Psoas muscle (tissue), 8 donors: Measurements from ENCODE around the gene OR6C70. TPM values are rescaled to one million over a fixed set of nuclear protein-coding genes. Genes with fewer than 3 reads are reported as not detected.
"Not testable (repeated sequence)": the region's sequence is repeated elsewhere in the genome, so short reads cannot be mapped to it uniquely, and the experiment has no call there.

Experiments
- ATAC-seq, 4 donors: fragments of 200-7000 bp; cut with Tn5 transposase; one replicate each; pipeline ENCODE4 v1.9.1; 2020; ENCODE audit warnings: moderate library complexity in 3 of 4, mild to moderate bottlenecking in 2 of 4
- DNase-seq, 2 donors: peaks; one replicate each; pipeline ENCODE4 v3.0.0-alpha.2; 2020
- H3K27ac ChIP-seq: fragments of 200-600 bp; one replicate; pipeline ENCODE4 v1.8.0; 2022
- H3K27me3 ChIP-seq, 3 donors: fragments of 200-600 bp in 1 of 3; one replicate each; pipeline versions ENCODE4 v1.6.1 to v1.8.0; 2013 to 2022; ENCODE audit warnings: low read length in 2 of 3, mild to moderate bottlenecking in 2 of 3, moderate library complexity in 1 of 3; ENCODE audit not compliant: insufficient read depth in 3 of 3
- H3K36me3 ChIP-seq, 2 donors: fragments of 200-600 bp in 1 of 2; one replicate each; pipeline versions ENCODE4 v1.6.1 to v1.8.0; 2013 to 2022; ENCODE audit warnings: low read depth in 1 of 2, mild to moderate bottlenecking in 1 of 2, moderate library complexity in 1 of 2; ENCODE audit not compliant: insufficient read depth in 1 of 2
- H3K4me1 ChIP-seq: fragments of 200-600 bp; one replicate; pipeline ENCODE4 v1.8.0; 2022
- H3K4me3 ChIP-seq: fragments of 200-600 bp; one replicate; pipeline ENCODE4 v1.8.0; 2022; ENCODE audit warnings: mild to moderate bottlenecking
- H3K9me3 ChIP-seq: fragments of 200-600 bp; one replicate; pipeline ENCODE4 v1.8.0; 2022
- WGBS, 3 donors: extraction: QIAGEN DNeasy Blood & Tissue Kit; methylation state at CpG; one replicate each; pipeline versions ENCODE4 v1.1.6 to v1.1.7; 2013; 5-methylcytosine and 5-hydroxymethylcytosine counted together
- intact Hi-C, 2 donors: fragments of 100-400 bp; cut with DNase I; formaldehyde crosslinking; loops; one replicate each; pipeline versions ENCODE4 v1.11.0 to v1.14.2; 2022
- polyA plus RNA-seq, 3 donors: library from polyadenylated mRNA; stranded (reverse); fragments of 200-250 nt; gene quantifications; one replicate each; pipeline ENCODE4 v1.2.3, GENCODE V29; 2013
- total RNA-seq, 4 donors: library from RNA; stranded (reverse); fragmentation: NEBNext Ultra II Directional in 2 of 4; extraction: Animal tissue kit (Norgen Biotek cat#: 25700) in 2 of 4; gene quantifications; one replicate each; pipeline versions ENCODE4 v1.2.1 to v1.2.4, GENCODE V29; 2021 to 2023
- TF ChIP-seq, protein P1 (sequence below): fragments of 200-600 bp; IDR thresholded peaks from one replicate; pipeline ENCODE4 v1.8.0; 2022; ENCODE audit warnings: antibody characterized with exemption
- donor health status: healthy with polysubstance abuse.
- donor health status: DM: no; HTN: no; CAD: no; lungs with moderate emphysema.
- donor health status: Bipolar disorder and iron deficiency.
- donor health status: healthy.
- donor health status: DM: yes; HTN: yes; CAD: no.
- donor health status: DM: no; HTN: no; CAD: no.
- donor health status: DM: no; HTN: no; CAD: no.
- donor health status: DM: yes; HTN: yes; CAD: no.

Gene OR6C70
- total and polyA plus RNA-seq, 7 donors = not detected

DNA sequence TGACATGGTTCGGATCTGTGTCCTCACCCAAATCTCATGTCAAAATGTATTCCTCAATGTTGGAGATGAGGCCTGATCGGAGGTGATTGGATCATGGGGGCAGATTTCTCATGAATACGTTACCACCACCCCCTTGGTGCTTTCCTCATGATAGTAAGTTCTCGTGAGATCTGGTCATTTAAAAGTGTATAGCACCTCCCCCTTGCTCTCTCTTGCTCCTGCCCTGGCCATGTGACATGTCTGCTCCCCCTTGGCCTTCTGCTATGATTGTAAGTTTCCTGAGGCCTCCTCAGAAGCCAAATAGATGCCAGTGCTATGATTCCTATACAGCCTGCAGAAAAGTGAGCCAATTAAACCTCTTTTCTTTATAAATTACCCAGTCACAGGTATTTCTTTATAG is 29.3 kb upstream of the OR6C70 start:
- TF ChIP-seq, protein P1, sequence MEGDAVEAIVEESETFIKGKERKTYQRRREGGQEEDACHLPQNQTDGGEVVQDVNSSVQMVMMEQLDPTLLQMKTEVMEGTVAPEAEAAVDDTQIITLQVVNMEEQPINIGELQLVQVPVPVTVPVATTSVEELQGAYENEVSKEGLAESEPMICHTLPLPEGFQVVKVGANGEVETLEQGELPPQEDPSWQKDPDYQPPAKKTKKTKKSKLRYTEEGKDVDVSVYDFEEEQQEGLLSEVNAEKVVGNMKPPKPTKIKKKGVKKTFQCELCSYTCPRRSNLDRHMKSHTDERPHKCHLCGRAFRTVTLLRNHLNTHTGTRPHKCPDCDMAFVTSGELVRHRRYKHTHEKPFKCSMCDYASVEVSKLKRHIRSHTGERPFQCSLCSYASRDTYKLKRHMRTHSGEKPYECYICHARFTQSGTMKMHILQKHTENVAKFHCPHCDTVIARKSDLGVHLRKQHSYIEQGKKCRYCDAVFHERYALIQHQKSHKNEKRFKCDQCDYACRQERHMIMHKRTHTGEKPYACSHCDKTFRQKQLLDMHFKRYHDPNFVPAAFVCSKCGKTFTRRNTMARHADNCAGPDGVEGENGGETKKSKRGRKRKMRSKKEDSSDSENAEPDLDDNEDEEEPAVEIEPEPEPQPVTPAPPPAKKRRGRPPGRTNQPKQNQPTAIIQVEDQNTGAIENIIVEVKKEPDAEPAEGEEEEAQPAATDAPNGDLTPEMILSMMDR = no peak
- Histone ChIP-seq H3K4me3 (no peak overlapping the region), H3K4me1 (no peaks in the 10 kb centered on the region), H3K36me3 (no peaks in the 10 kb centered on the region), H3K27me3 (no peaks in the 10 kb centered on the region), H3K9me3 (no peaks in the 10 kb centered on the region), H3K27ac (no peak overlapping the region)
- DNase-seq (no peak), ATAC-seq (no peak)
- WGBS, 3 donors = 75 to 79% (median 79%) methylated on average over 4 of the region's 4 CpGs
- intact Hi-C loops = no loop called here

DNA sequence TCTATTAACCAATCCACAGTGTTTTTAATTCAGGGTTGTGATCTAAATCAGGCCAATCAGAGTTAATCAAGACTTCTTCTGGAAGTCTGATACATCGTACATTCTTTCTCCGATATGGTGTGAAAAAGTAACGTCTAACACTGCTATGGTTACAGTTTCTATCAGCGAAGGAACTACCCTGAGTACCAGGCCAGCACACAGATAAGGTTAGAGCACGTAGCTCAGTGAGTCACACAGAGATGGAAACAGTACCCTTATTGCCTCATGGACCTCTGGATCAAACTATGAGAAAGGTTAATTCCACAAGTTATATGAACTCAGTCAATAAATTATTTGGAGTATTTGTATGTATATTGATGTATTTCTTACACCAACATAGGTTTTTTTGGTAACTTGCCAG is 25.6 kb upstream of the OR6C70 start:
- no peak overlapping the region for H3K4me3 ChIP-seq
- intact Hi-C loops = no loop called here
- no peak overlapping the region for H3K27ac ChIP-seq
- H3K27me3 ChIP-seq = no peaks in the 10 kb centered on the region
- no peaks in the 10 kb centered on the region for H3K36me3 ChIP-seq
- no peak for ATAC-seq
- no peak for DNase-seq
- H3K4me1 ChIP-seq = no peaks in the 10 kb centered on the region
- H3K9me3 ChIP-seq = no peaks in the 10 kb centered on the region
- TF ChIP-seq, protein P1 = no peak
- 75 to 77% (median 76%) methylated on average over 5 of the region's 5 CpGs for WGBS, 3 donors

DNA sequence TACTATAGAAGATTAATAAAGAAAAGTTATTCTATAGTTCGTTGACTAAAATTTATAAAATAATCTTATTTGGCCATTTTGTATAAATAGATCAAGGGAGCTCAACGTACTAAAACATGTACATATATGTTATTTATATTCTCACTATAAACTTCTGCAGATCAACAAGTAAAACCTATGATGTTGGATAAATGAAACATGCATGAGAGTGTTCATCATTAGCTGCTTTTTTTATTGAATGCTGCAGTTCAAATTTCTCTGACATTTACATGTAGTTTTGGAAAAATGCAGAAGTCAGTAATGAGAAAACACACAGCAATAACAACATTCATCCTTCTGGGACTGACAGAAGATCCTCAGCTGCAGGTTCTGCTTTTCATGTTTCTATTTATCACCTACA is 22.1 kb upstream of the OR6C70 start, which contains the start of gene OR6C68:
TSS of gene OR6C68 (plus strand) at position 301 of the 400 bp plus-strand sequence. CDS start at position 301, 0 bp downstream.
- ATAC-seq (no peak), DNase-seq (no peak)
- Histone ChIP-seq H3K4me3 (no peak within 1 kb of the TSS), H3K27me3 (no peaks in the 10 kb centered on the region), H3K36me3 (no peaks in the 10 kb centered on the region), H3K27ac (no peak within 1 kb of the TSS), H3K4me1 (no peaks in the 10 kb centered on the region), H3K9me3 (no peaks in the 10 kb centered on the region)
- TF ChIP-seq, protein P1 = no peak
- intact Hi-C loops = no loop called here
- 56 to 72% (median 60%) methylated on average over 2 of the region's 2 CpGs for WGBS, 3 donors

DNA sequence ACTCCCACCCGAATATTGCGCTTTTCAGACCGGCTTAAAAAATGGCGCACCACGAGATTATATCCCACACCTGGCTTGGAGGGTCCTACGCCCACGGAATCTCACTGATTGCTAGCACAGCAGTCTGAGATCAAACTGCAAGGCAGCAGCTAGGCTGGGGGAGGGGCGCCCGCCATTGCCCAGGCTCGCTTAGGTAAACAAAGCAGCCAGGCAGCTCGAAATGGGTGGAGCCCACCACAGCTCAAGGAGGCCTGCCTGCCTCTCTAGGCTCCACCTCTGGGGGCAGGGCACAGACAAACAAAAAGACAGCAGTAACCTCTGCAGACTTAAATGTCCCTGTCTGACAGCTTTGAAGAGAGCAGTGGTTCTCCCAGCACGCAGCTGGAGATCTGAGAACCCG is 14.3 kb upstream of the OR6C70 start:
- WGBS, 3 donors = 55 to 79% (median 67%) methylated on average over 3 to 13 of the region's 13 CpGs
- intact Hi-C loops, H3K9me3 ChIP-seq, H3K36me3 ChIP-seq, H3K4me1 ChIP-seq, H3K4me3 ChIP-seq, H3K27me3 ChIP-seq, H3K27ac ChIP-seq, ATAC-seq, DNase-seq: not testable (repeated sequence)

DNA sequence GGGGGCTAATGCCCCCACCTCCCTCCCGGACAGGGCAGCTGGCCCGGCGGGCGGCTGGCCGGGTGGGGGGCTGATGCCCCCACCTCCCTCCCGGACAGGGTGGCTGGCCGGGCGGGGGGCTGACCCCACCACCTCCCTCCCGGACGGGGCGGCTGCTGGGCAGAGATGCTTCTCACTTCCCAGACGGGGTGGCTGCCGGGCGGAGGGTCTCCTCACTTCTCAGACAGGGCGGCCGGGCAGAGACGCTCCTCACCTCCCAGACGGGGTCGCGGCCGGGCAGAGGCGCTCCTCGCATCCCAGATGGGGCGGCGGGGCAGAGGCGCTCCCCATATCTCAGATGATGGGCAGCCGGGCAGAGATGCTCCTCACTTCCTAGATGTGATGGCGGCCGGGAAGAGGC is 9.2 kb upstream of the OR6C70 start:
- ATAC-seq, DNase-seq: not testable (repeated sequence)

DNA sequence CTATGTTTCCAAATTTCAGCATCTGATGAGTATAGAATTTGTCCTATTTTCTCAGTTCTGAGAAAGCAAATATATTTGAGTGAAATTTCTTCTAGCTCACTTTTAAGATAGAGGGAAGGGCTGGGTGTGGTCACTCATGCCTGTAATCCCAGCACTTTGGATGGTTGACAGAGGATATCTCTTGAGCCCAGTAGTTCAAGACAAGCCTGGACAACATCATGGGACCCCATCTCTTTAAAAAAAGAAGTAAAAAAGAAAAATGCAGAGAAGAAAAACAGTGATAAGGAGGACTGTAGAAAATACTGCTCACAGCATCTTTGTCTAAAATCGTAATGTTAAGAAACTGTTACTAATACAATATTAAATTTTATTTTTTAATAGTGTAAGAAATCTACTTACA is 2.3 kb upstream of the OR6C70 start:
- DNase-seq = no peak
- Histone ChIP-seq H3K36me3 (no peaks in the 10 kb centered on the region), H3K27me3 (no peaks in the 10 kb centered on the region), H3K27ac (no peak overlapping the region), H3K9me3 (no peaks in the 10 kb centered on the region), H3K4me1 (no peaks in the 10 kb centered on the region), H3K4me3 (no peak overlapping the region)
- TF ChIP-seq, protein P1 = no peak
- 81 to 96% (median 88%) methylated on average over 1 of the region's 1 CpG for WGBS, 3 donors
- ATAC-seq = no peak
- intact Hi-C loops = no loop called here

More for the DNA sequence above, 9.2 kb upstream of the OR6C70 start:
- H3K36me3 ChIP-seq, intact Hi-C loops, H3K9me3 ChIP-seq, H3K27me3 ChIP-seq, H3K27ac ChIP-seq, H3K4me1 ChIP-seq, H3K4me3 ChIP-seq: not testable (repeated sequence)
- WGBS, 3 donors = 89 to 93% (median 93%) methylated on average over 11 to 29 of the region's 29 CpGs
